IMR-90 (cell line): ENCODE results near the gene CYP26B1. TPM values are rescaled to one million over a fixed set of nuclear protein-coding genes. Genes with fewer than 3 reads are reported as not detected.

Experiments used
- ATAC-seq: fragments of 200-7000 bp; cut with Tn5 transposase; 2 replicates; pipeline ENCODE4 v1.9.1; 2020; ENCODE audit warnings: low read depth, mild to moderate bottlenecking, moderate library complexity
- BruUV-seq: library from RNA; stranded (reverse); fragments of 400-500 nt; replicated peaks from 2 replicates; lab custom pipeline; 2021; lab: Mats Ljungman, UMichigan
- CTCF ChIA-PET: fragments of 300-600 bp; formaldehyde crosslinking; extraction: SDS; loops from one replicate; lab custom pipeline; 2021; ENCODE audit warnings: antibody characterized with exemption; lab: Yijun Ruan, JAX
- POLR2A ChIA-PET: fragments of 300-600 bp; sonication (Branson Sonifier 250); formaldehyde crosslinking; loops from one replicate; lab custom pipeline; 2022; ENCODE audit warnings: antibody characterized with exemption; ENCODE audit not compliant: unreplicated experiment; lab: Charles Lee
- DNase-seq: peaks from one replicate; pipeline ENCODE4 v3.0.0; 2013
- H2AFZ ChIP-seq: replicated peaks from 2 replicates; pipeline ENCODE3; 2013; ENCODE audit warnings: low read length, mild to moderate bottlenecking; ENCODE audit not compliant: poor library complexity
- H2AK5ac ChIP-seq: 2 replicates; pipeline ENCODE4 v1.6.1; 2013; ENCODE audit warnings: low read depth, low read length, inconsistent platforms
- H2AK9ac ChIP-seq: replicated peaks from 2 replicates; pipeline ENCODE3; 2013; ENCODE audit warnings: mild to moderate bottlenecking, low read depth, low read length, moderate library complexity; ENCODE audit not compliant: poor library complexity
- H2BK120ac ChIP-seq: 2 replicates; pipeline ENCODE4 v1.6.1; 2013; ENCODE audit warnings: low read depth, low read length, inconsistent platforms
- H2BK15ac ChIP-seq: 3 replicates; pipeline ENCODE4 v1.6.1; 2013; ENCODE audit warnings: low read depth, low read length, inconsistent platforms
- H2BK20ac ChIP-seq: 2 replicates; pipeline ENCODE4 v1.6.1; 2013; ENCODE audit warnings: low read depth, mild to moderate bottlenecking, inconsistent platforms, low read length, moderate library complexity
- H2BK5ac ChIP-seq: 2 replicates; pipeline ENCODE4 v1.6.1; 2013; ENCODE audit warnings: mild to moderate bottlenecking, low read depth, low read length, inconsistent platforms; ENCODE audit not compliant: poor library complexity, severe bottlenecking
- H3K14ac ChIP-seq: replicated peaks from 2 replicates; pipeline ENCODE4 v1.6.1; 2013; ENCODE audit warnings: low read depth, low read length, inconsistent platforms
- H3K18ac ChIP-seq: 2 replicates; pipeline ENCODE4 v1.6.1; 2013; ENCODE audit warnings: low read depth, low read length, control low read depth
- H3K23ac ChIP-seq: 2 replicates; pipeline ENCODE4 v1.6.1; 2013; ENCODE audit warnings: low read depth, low read length, inconsistent platforms
- H3K27ac ChIP-seq: 2 replicates; pipeline ENCODE4 v1.5.1; 2013; ENCODE audit warnings: mild to moderate bottlenecking, control low read depth, low read length; ENCODE audit not compliant: insufficient read depth
- H3K27me3 ChIP-seq: 2 replicates; pipeline ENCODE4 v1.6.1; 2013; ENCODE audit warnings: low read length; ENCODE audit not compliant: control insufficient read depth, insufficient read depth
- H3K36me3 ChIP-seq: 2 replicates; pipeline ENCODE4 v1.6.1; 2013; ENCODE audit warnings: low read length, mixed read lengths; ENCODE audit not compliant: control insufficient read depth, insufficient read depth
- H3K4ac ChIP-seq: 2 replicates; pipeline ENCODE4 v1.6.1; 2013; ENCODE audit warnings: low read depth, low read length, inconsistent platforms
- H3K4me1 ChIP-seq: 2 replicates; pipeline ENCODE4 v1.6.1; 2013; ENCODE audit warnings: low read length, mixed read lengths; ENCODE audit not compliant: control insufficient read depth, insufficient read depth
- H3K4me2 ChIP-seq: 2 replicates; pipeline ENCODE4 v1.6.1; 2013; ENCODE audit warnings: low read depth, mild to moderate bottlenecking, control low read depth, low read length, moderate library complexity
- H3K4me3 ChIP-seq: 2 replicates; pipeline ENCODE4 v1.5.1; 2013; ENCODE audit warnings: low read depth, mild to moderate bottlenecking, control low read depth, low read length, moderate library complexity; ENCODE audit not compliant: insufficient read depth
- H3K56ac ChIP-seq: 2 replicates; pipeline ENCODE4 v1.6.1; 2013; ENCODE audit warnings: low read length, inconsistent platforms; ENCODE audit not compliant: insufficient read depth; ENCODE audit errors: extremely low read depth
- H3K79me1 ChIP-seq, 2 experiments: 2 replicates each; pipeline ENCODE4 v1.6.1; 2013; ENCODE audit warnings: low read length in 2 of 2, inconsistent platforms in 1 of 2, low read depth in 1 of 2
- H3K9ac ChIP-seq: 2 replicates; pipeline ENCODE4 v1.6.1; 2013; ENCODE audit warnings: low read depth, low read length, control low read depth
- H3K9me1 ChIP-seq: 2 replicates; pipeline ENCODE4 v1.6.1; 2013; ENCODE audit warnings: low read length, inconsistent platforms; ENCODE audit not compliant: insufficient read depth
- H3K9me3 ChIP-seq: 2 replicates; pipeline ENCODE4 v1.6.1; 2013; ENCODE audit warnings: low read length; ENCODE audit not compliant: control insufficient read depth, insufficient read depth
- H4K20me1 ChIP-seq: 2 replicates; pipeline ENCODE4 v1.6.1; 2013; ENCODE audit warnings: low read length, inconsistent platforms; ENCODE audit not compliant: insufficient read depth
- H4K5ac ChIP-seq: 2 replicates; pipeline ENCODE4 v1.6.1; 2013; ENCODE audit warnings: mild to moderate bottlenecking, low read depth, low read length, control low read depth
- H4K8ac ChIP-seq, 2 experiments: 2 replicates each; pipeline ENCODE4 v1.6.1; 2013; ENCODE audit warnings: low read depth in 2 of 2, low read length in 2 of 2, control low read depth in 1 of 2, inconsistent platforms in 1 of 2
- H4K91ac ChIP-seq: 2 replicates; pipeline ENCODE4 v1.6.1; 2013; ENCODE audit warnings: low read depth, low read length, inconsistent platforms; ENCODE audit not compliant: insufficient read depth
- BHLHE40 ChIP-seq: fragments of 150-350 bp; IDR thresholded peaks from 2 replicates; pipeline ENCODE4 v1.6.1; 2016; ENCODE audit warnings: mild to moderate bottlenecking, low read depth, low read length
- CEBPB ChIP-seq: IDR thresholded peaks from 2 replicates; pipeline ENCODE4 v1.6.1; 2012; ENCODE audit warnings: low read depth, low read length, improper control_type of control experiment
- MXI1 ChIP-seq: IDR thresholded peaks from 2 replicates; pipeline ENCODE4 v1.6.1; 2012; ENCODE audit warnings: low read depth, mild to moderate bottlenecking, low read length, moderate library complexity, borderline replicate concordance
- POLR2A ChIP-seq: IDR thresholded peaks from 2 replicates; pipeline ENCODE4 v1.6.1; 2012; ENCODE audit warnings: mild to moderate bottlenecking, low read depth, low read length
- RAD21 ChIP-seq: IDR thresholded peaks from 2 replicates; pipeline ENCODE4 v1.6.1; 2012; ENCODE audit warnings: low read length, improper control_type of control experiment
- RCOR1 ChIP-seq: IDR thresholded peaks from 2 replicates; pipeline ENCODE4 v1.6.1; 2012; ENCODE audit warnings: mild to moderate bottlenecking, low read length, improper control_type of control experiment; ENCODE audit not compliant: insufficient replicate concordance
- RFX5 ChIP-seq: IDR thresholded peaks from 2 replicates; pipeline ENCODE4 v1.8.0; 2012; ENCODE audit warnings: low read depth, mild to moderate bottlenecking, low read length, moderate library complexity
- SMC3 ChIP-seq: fragments of 150-350 bp; IDR thresholded peaks from 2 replicates; pipeline ENCODE4 v1.6.1; 2016; ENCODE audit warnings: low read depth, mild to moderate bottlenecking, antibody characterized with exemption, low read length, moderate library complexity
- USF2 ChIP-seq: fragments of 150-350 bp; IDR thresholded peaks from 2 replicates; pipeline ENCODE4 v1.6.1; 2017; ENCODE audit warnings: mild to moderate bottlenecking, antibody characterized with exemption, low read length, low read depth
- WGBS, 2 experiments: methylation state at CpG; one replicate each; pipeline versions ENCODE4 v1.1.5 to v1.1.7; 2013; ENCODE audit warnings: missing lambda C conversion rate in 2 of 2; ENCODE audit not compliant: insufficient read length in 1 of 2; ENCODE audit errors: extremely low coverage in 2 of 2; 5-methylcytosine and 5-hydroxymethylcytosine counted together
- dilution Hi-C: fragments of 300-500 bp; cut with HindIII; formaldehyde crosslinking; loops from one replicate; pipeline ENCODE4 v1.14.3; 2018; ENCODE audit warnings: low sequenced_read_pairs; ENCODE audit not compliant: unreplicated experiment
- in situ Hi-C: fragments of 300-500 bp; cut with MboI; formaldehyde crosslinking; loops from 3 replicates; pipeline ENCODE4 v1.14.3; 2019; ENCODE audit warnings: low sequenced_read_pairs, inconsistent platforms, mixed read lengths
- intact Hi-C: fragments of 100-400 bp; cut with micrococcal nuclease; formaldehyde crosslinking; loops from 2 replicates; pipeline ENCODE4 v1.10.0; 2022
- polyA plus RNA-seq, 3 experiments: library from polyadenylated mRNA; depleted of rRNA; stranded (reverse); fragments of >200 nt; gene quantifications; 2 replicates each; pipeline ENCODE4 v1.2.3, GENCODE V29; 2012; ENCODE audit warnings: low replicate concordance in 1 of 3
- total RNA-seq: library from RNA; depleted of rRNA; stranded (reverse); fragments of >200 nt; gene quantifications from 2 replicates; pipeline ENCODE4 v1.2.3, GENCODE V29; 2012
- TF ChIP-seq, protein P1 (sequence below): fragments of 150-350 bp; IDR thresholded peaks from 2 replicates; pipeline ENCODE4 v1.6.1; 2016; ENCODE audit warnings: low read depth, mild to moderate bottlenecking, low read length, moderate library complexity, borderline replicate concordance

The CYP26B1 gene
- total and polyA plus RNA-seq, 2 of the 4 experiments (the other 2 are of a cell fraction): 0.02 TPM; not detected in 1

DNA sequence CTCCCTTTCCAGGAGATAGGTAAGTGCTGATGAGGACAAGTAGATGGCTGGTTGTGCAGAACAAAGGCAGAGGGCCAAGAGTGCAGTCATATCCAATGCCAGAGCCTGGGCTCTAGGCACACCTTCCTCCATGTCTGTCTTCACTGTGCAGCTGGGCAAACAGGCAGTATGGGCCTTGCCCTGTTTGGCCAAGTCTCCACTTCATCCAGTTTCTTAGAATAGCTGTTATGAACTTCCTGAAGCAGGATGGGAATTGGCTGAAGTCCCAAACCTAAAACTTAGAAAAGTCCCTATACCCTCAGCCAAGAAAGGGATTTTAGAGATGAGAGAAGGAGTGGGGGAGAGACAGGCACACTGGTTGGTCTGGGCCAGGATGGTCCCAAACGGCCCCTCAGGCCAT lies 37.5 kb upstream of the CYP26B1 start:
- no peak overlapping the region for H4K91ac ChIP-seq
- H4K20me1 ChIP-seq: no peaks in the 10 kb centered on the region
- whole genome bisulfite sequencing, 2 experiments: no CpG with 5 or more reads among the region's 1 CpG
- no peak overlapping the region for H3K27ac ChIP-seq
- no peak overlapping the region for H4K8ac ChIP-seq
- no peak overlapping the region for H3K56ac ChIP-seq
- dilution Hi-C loops: no loop called here
- no peak overlapping the region for H3K23ac ChIP-seq
- ChIA-PET POLR2A (interaction anchor here (0.6 kb wide), 1 partner anchor 669 kb away, joined by 3 read pairs; no protein-coding TSS in a partner anchor), CTCF (no interaction called here)
- H3K79me1 ChIP-seq: no peaks in the 10 kb centered on the region
- no peak overlapping the region for H2AK5ac ChIP-seq
- H3K9me1 ChIP-seq: peaks cover 2% of the 10 kb centered on the region; the same call in 1 of the 2 replicates
- H2AK9ac ChIP-seq: no peak overlapping the region
- H3K9ac ChIP-seq: no peak overlapping the region
- H3K4me3 ChIP-seq: no peak overlapping the region
- no peaks in the 10 kb centered on the region for H3K36me3 ChIP-seq
- no peak overlapping the region for H2BK5ac ChIP-seq
- H2BK120ac ChIP-seq: no peak overlapping the region
- H3K9me3 ChIP-seq: peaks cover 3% of the 10 kb centered on the region; the same call in 1 of the 2 replicates
- H4K5ac ChIP-seq: no peak overlapping the region
- DNase-seq: no peak
- H3K14ac ChIP-seq: no peak overlapping the region
- no peak overlapping the region for H2AFZ ChIP-seq
- intact Hi-C loops: no loop called here
- H3K27me3 ChIP-seq: no peaks in the 10 kb centered on the region
- H3K4ac ChIP-seq: no peak overlapping the region
- no peak for TF ChIP-seq CEBPB
- no peak for TF ChIP-seq SMC3
- TF ChIP-seq RAD21: no peak
- no peak for TF ChIP-seq RCOR1
- TF ChIP-seq, protein P1, sequence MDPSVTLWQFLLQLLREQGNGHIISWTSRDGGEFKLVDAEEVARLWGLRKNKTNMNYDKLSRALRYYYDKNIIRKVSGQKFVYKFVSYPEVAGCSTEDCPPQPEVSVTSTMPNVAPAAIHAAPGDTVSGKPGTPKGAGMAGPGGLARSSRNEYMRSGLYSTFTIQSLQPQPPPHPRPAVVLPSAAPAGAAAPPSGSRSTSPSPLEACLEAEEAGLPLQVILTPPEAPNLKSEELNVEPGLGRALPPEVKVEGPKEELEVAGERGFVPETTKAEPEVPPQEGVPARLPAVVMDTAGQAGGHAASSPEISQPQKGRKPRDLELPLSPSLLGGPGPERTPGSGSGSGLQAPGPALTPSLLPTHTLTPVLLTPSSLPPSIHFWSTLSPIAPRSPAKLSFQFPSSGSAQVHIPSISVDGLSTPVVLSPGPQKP: no peak
- TF ChIP-seq MXI1: no peak
- TF ChIP-seq POLR2A: no peak
- no peak for TF ChIP-seq BHLHE40
- TF ChIP-seq USF2: no peak
- no peak for TF ChIP-seq RFX5
- H2BK20ac ChIP-seq: no peak overlapping the region
- H2BK15ac ChIP-seq: no peak overlapping the region
- in situ Hi-C loops: no loop called here
- no peak overlapping the region for H3K18ac ChIP-seq
- no peaks in the 10 kb centered on the region for H3K4me1 ChIP-seq
- no TSS peak for BruUV-seq
- H3K4me2 ChIP-seq: no peak overlapping the region
- ATAC-seq: no peak
